Stimulated activated CD4-positive, alpha-beta T cell treated with anti-CD3 and anti-CD28 coated beads, TNF-alpha, amount 100 ng/mL, for 48 hours (primary cell): ENCODE data around the gene SCAF4.
"Not testable (repeated sequence)": the region's sequence is repeated elsewhere in the genome, so short reads cannot be mapped to it uniquely, and the experiment has no call there.

Source experiments
- DNase-seq, 3 donors: peaks; one replicate each; pipeline ENCODE4 v3.0.0-alpha.2; 2020; ENCODE audit warnings: low read depth in 3 of 3

The SCAF4 gene

GRCh38 chr21:31644643-31645042 lies 87.3 kb downstream of the SCAF4 start:
- DNase-seq = no peak

DNA sequence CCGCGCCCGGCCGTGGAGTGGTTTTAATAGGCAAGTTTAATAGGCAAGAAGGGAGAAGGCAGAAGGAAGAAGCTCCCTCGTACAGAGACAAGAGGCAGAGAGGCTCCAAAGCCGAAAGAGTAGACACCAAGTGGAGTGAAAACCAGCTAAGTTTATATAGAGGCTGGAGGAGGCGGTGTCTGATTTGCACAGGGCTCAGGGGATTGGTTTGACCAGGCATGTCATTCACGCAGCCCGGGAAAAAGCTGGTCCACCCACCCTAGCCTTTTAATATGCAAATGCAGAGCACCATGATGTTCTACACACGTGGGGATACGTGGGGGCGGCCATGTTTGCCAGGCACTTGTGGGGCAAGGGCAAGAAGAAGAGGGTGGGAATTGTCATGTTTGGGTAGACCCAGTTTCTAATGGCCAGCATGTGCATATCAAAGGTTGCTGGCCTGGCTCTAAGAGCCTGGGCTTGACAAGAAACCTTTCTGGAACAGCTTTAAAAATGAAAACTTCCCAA lies 90.4 kb downstream of the SCAF4 start:
- no peak for DNase-seq

- DNase-seq = no peak
Observed at GRCh38 chr21:31636874-31637273, 95.0 kb downstream of the SCAF4 start.

- DNase-seq = no peak
Observed at GRCh38 chr21:31634993-31635392, 96.9 kb downstream of the SCAF4 start.

GRCh38 chr21:31631881-31632280 lies 100.0 kb downstream of the SCAF4 start:
- DNase-seq = not testable (repeated sequence)

- DNase-seq = no peak
Observed at GRCh38 chr21:31629972-31630711, 101.8 kb downstream of the SCAF4 start.

DNA sequence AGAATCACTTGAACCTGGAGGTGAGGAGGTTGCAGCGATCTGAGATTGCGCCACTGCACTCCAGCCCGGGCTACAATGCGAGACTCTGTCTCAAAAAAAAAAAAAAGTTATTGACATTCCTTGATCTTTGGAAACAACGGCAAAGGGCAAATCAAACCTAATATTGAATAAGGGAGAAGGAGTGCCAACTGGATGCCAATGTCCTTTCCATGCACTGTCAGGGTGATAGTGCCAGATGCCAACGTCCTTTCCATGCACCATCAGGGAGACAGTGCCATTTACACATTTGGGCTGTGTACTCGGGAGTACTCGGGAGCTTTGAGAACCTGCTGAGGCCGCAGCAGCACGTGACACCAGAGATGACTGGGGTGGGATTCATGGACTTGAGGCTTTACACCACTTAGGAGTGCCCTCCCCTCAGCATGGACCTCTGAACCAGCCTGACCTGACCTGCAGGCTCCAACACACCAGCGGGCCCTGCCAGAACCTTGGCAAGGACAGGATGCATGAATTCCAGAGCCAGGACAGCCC lies 106.9 kb downstream of the SCAF4 start:
- DNase-seq = no peak

- no peak for DNase-seq
Observed at GRCh38 chr21:31624181-31624580, 107.7 kb downstream of the SCAF4 start.

DNA sequence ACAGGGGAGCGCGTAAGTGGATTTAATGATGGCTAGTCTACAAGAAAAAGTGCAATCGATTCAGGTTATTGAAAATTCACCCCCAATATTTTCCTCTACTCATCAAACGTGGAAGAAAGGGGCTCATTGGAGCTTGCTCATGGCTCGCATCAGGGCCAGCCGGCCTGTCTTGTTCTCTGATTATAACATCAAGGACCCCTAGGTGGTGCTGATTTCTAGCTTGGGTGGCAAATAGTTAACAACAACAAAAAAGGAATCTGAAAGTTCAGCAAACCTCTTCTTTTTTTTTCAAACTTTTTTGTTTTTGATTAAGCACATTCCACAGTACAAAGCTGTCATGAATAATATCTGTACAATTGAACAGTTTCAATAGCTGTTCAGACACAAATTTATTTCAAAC lies 108.3 kb downstream of the SCAF4 start:
- no peak for DNase-seq

- no peak for DNase-seq
Observed at GRCh38 chr21:31622397-31622796, 109.5 kb downstream of the SCAF4 start.
